PC-9 (cell line): ENCODE data around the gene METTL6. TPM values are rescaled to one million over a fixed set of nuclear protein-coding genes. Genes with fewer than 3 reads are reported as not detected.
"Not testable (repeated sequence)": the region's sequence is repeated elsewhere in the genome, so short reads cannot be mapped to it uniquely, and the experiment has no call there.

Source experiments
- BruUV-seq: library from RNA; stranded (reverse); fragments of 400-500 nt; replicated peaks from 2 replicates; lab custom pipeline; 2021; lab: Mats Ljungman, UMichigan
- CTCF ChIA-PET: fragments of 300-600 bp; sonication (Branson Sonifier 250); formaldehyde crosslinking; loops from one replicate; lab custom pipeline; 2022; ENCODE audit warnings: antibody characterized with exemption; lab: Charles Lee
- POLR2A ChIA-PET: fragments of 300-600 bp; sonication (Branson Sonifier 250); formaldehyde crosslinking; loops from one replicate; lab custom pipeline; 2022; ENCODE audit warnings: antibody characterized with exemption; ENCODE audit not compliant: unreplicated experiment; lab: Charles Lee
- DNase-seq, 2 experiments: peaks; one replicate each; pipeline versions ENCODE4 v3.0.0 to v3.0.0-alpha.2; 2015 to 2022; ENCODE audit warnings: mixed read lengths in 1 of 2
- H2AFZ ChIP-seq: fragments of 200-600 bp; sonication (generic); 2 replicates; pipeline ENCODE4 v1.8.1; 2017; ENCODE audit warnings: antibody characterized with exemption
- H3F3A ChIP-seq: fragments of 200-600 bp; sonication (generic); 2 replicates; pipeline ENCODE4 v1.8.1; 2017; ENCODE audit warnings: antibody characterized with exemption, mild to moderate bottlenecking, low read depth; ENCODE audit not compliant: insufficient read depth
- H3K27ac ChIP-seq: fragments of 200-600 bp; sonication (generic); 2 replicates; pipeline ENCODE4 v1.6.1; 2016; ENCODE audit warnings: mixed run types
- H3K27me3 ChIP-seq: fragments of 200-600 bp; sonication (generic); 2 replicates; pipeline ENCODE4 v1.6.1; 2016; ENCODE audit warnings: low read depth, mixed run types; ENCODE audit not compliant: insufficient read depth
- H3K36me3 ChIP-seq: fragments of 200-600 bp; sonication (generic); 2 replicates; pipeline ENCODE4 v1.6.1; 2016; ENCODE audit warnings: low read depth, mixed run types
- H3K4me1 ChIP-seq: fragments of 200-600 bp; sonication (generic); replicated peaks from 2 replicates; pipeline ENCODE4 v1.6.1; 2016; ENCODE audit warnings: mixed run types; ENCODE audit not compliant: insufficient read depth
- H3K4me2 ChIP-seq: fragments of 200-600 bp; sonication (generic); 2 replicates; pipeline ENCODE4 v1.6.1; 2017; ENCODE audit warnings: mixed run types
- H3K4me3 ChIP-seq: fragments of 200-600 bp; sonication (generic); 2 replicates; pipeline ENCODE4 v1.6.1; 2016; ENCODE audit warnings: mixed run types
- H3K79me2 ChIP-seq: fragments of 200-600 bp; sonication (generic); 2 replicates; pipeline ENCODE4 v1.6.1; 2017; ENCODE audit warnings: low read depth, mixed run types
- H3K9me2 ChIP-seq: fragments of 200-600 bp; sonication (generic); 2 replicates; pipeline ENCODE4 v1.8.1; 2017; ENCODE audit warnings: mild to moderate bottlenecking; ENCODE audit not compliant: insufficient read depth
- H3K9me3 ChIP-seq: fragments of 200-600 bp; sonication (generic); 2 replicates; pipeline ENCODE4 v1.8.1; 2016; ENCODE audit warnings: low read depth; ENCODE audit not compliant: insufficient read depth
- H4K20me1 ChIP-seq: fragments of 200-600 bp; sonication (generic); 2 replicates; pipeline ENCODE4 v1.8.1; 2017; ENCODE audit not compliant: insufficient read depth
- EZH2 ChIP-seq: fragments of 200-600 bp; sonication (generic); IDR thresholded peaks from 2 replicates; pipeline ENCODE4 v1.8.0; 2017; ENCODE audit warnings: antibody characterized with exemption, low read depth
- intact Hi-C: fragments of 100-400 bp; cut with micrococcal nuclease; formaldehyde crosslinking; loops from one replicate; pipeline ENCODE4 v1.10.0; 2022; ENCODE audit not compliant: unreplicated experiment
- total RNA-seq: library from RNA; stranded (reverse); gene quantifications from 2 replicates; pipeline ENCODE4 v1.2.3, GENCODE V29; 2021
- TF ChIP-seq, protein P1 (sequence below): fragments of 200-600 bp; sonication (generic); conservative IDR thresholded peaks from 2 replicates; pipeline ENCODE4 v1.6.1; 2017; ENCODE audit warnings: mixed run types, antibody characterized with exemption, mild to moderate bottlenecking, moderate library complexity

The METTL6 gene
- total RNA-seq, 1 experiment from 2014 or later, result 17.2 TPM

DNA sequence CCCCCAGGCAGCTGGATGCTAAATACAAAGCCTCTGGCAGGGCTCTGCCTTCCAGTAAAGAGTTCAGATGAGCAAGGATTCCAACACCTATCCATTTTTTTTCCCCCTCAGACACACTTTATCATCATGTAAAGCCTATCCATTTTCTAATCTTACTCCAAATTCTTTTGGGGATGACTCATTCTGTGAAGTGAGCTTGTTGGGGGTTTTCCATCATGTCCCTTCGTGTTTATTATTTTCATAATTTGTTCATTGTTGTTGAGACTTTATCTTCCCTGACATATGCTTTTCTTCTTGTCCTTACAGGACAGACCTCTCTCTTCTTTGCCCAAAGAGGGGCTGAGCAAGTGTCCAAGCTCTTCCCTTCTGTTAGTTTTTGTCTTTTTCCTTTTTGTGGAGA lies 60.3 kb downstream of the METTL6 start:
- peak in 1 of 2 experiments; percentile 35 for DNase-seq
- POLR2A ChIA-PET, result interaction anchor here (0.6 kb wide), 1 partner anchor 34 kb away, joined by 11 read pairs; the partner anchor contains the start of gene SH3BP5
- CTCF ChIA-PET, result interaction anchor here (0.7 kb wide), 1 partner anchor 258 kb away, joined by 3 read pairs; no protein-coding TSS in a partner anchor
- no TSS peak for BruUV-seq
- Histone ChIP-seq H3K79me2 (no peaks in the 10 kb centered on the region), H3K9me2 (no peaks in the 10 kb centered on the region), H3K4me1 (peaks cover 7% of the 10 kb centered on the region), H3K27ac (no peak overlapping the region), H3K9me3 (no peaks in the 10 kb centered on the region; the same call in 1 of the 2 replicates), H4K20me1 (no peaks in the 10 kb centered on the region), H3K36me3 (no peaks in the 10 kb centered on the region), H2AFZ (no peak overlapping the region), H3K27me3 (no peaks in the 10 kb centered on the region), H3F3A (no peaks in the 10 kb centered on the region), H3K4me2 (no peak overlapping the region), H3K4me3 (no peak overlapping the region)
- TF ChIP-seq EZH2, result no peak
- TF ChIP-seq, protein P1, sequence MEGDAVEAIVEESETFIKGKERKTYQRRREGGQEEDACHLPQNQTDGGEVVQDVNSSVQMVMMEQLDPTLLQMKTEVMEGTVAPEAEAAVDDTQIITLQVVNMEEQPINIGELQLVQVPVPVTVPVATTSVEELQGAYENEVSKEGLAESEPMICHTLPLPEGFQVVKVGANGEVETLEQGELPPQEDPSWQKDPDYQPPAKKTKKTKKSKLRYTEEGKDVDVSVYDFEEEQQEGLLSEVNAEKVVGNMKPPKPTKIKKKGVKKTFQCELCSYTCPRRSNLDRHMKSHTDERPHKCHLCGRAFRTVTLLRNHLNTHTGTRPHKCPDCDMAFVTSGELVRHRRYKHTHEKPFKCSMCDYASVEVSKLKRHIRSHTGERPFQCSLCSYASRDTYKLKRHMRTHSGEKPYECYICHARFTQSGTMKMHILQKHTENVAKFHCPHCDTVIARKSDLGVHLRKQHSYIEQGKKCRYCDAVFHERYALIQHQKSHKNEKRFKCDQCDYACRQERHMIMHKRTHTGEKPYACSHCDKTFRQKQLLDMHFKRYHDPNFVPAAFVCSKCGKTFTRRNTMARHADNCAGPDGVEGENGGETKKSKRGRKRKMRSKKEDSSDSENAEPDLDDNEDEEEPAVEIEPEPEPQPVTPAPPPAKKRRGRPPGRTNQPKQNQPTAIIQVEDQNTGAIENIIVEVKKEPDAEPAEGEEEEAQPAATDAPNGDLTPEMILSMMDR, result no peak
- intact Hi-C loops, result no loop called here

DNA sequence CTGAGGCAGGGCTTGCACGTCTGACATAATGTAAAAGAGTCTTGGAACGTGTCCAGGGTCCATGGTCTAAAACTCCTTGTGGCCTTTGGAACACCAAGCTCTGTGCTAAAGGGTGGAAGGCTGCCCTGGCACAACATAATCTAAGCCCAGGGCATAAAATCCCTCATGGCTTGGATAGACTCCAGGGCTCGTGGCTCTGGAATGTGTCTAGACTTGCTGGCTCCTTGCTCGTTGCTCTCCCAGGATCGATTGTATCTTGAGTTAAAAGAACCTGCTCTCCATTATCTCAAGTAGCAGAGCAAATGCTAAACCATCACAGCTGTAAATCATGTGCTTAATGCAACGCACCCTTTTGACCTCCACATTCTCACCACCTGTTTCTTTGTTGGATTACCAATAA lies 63.3 kb downstream of the METTL6 start:
- intact Hi-C loops, H3K36me3 ChIP-seq, H3K27me3 ChIP-seq, CTCF ChIA-PET, H3K27ac ChIP-seq, H4K20me1 ChIP-seq, H3F3A ChIP-seq, H3K4me3 ChIP-seq, BruUV-seq, H3K9me3 ChIP-seq, H2AFZ ChIP-seq, DNase-seq, H3K4me2 ChIP-seq, H3K9me2 ChIP-seq, H3K79me2 ChIP-seq: not testable (repeated sequence)
- POLR2A ChIA-PET, result interaction anchor here (0.6 to 0.8 kb wide), 2 partner anchors 64 to 473 kb away, joined by 7 read pairs; no protein-coding TSS in a partner anchor
- H3K4me1 ChIP-seq, result peaks cover 13% of the 10 kb centered on the region

- BruUV-seq, result no TSS peak
- Histone ChIP-seq H3K4me1 (peaks cover 6% of the 10 kb centered on the region), H2AFZ (no peak overlapping the region), H3K79me2 (no peaks in the 10 kb centered on the region), H3K27ac (no peak overlapping the region), H3K27me3 (no peaks in the 10 kb centered on the region), H3K9me3 (no peaks in the 10 kb centered on the region), H3K4me2 (no peak overlapping the region), H3K36me3 (no peaks in the 10 kb centered on the region), H3K4me3 (no peak overlapping the region), H3K9me2 (no peaks in the 10 kb centered on the region), H3F3A (no peaks in the 10 kb centered on the region), H4K20me1 (no peaks in the 10 kb centered on the region)
- DNase-seq, result no peak
- intact Hi-C loops, result no loop called here
- TF ChIP-seq EZH2, result no peak
- TF ChIP-seq, protein P1, result no peak
- POLR2A ChIA-PET, result no interaction called here
- CTCF ChIA-PET, result interaction anchor here (0.6 to 0.7 kb wide), 2 partner anchors 8 to 14 kb away, joined by 3 read pairs; no protein-coding TSS in a partner anchor
Measured at GRCh38 chr3:15361494-15362214, 65.7 kb downstream of the METTL6 start.
